GM23338 (cell line): Measurements from ENCODE around the gene S1PR3. TPM values are rescaled to one million over a fixed set of nuclear protein-coding genes. Genes with fewer than 3 reads are reported as not detected.

Experiments used
- ATAC-seq: fragments of 200-7000 bp; cut with Tn5 transposase; 3 replicates; pipeline ENCODE4 v1.9.1; 2020
- DNase-seq: peaks from one replicate; pipeline ENCODE4 v3.0.0-alpha.2; 2015; ENCODE audit warnings: low spot score
- H2AFZ ChIP-seq: fragments of 200-600 bp; sonication (generic); 2 replicates; pipeline ENCODE4 v1.8.0; 2016; ENCODE audit warnings: antibody characterized with exemption, mild to moderate bottlenecking, moderate library complexity
- H3F3A ChIP-seq: fragments of 200-600 bp; sonication (generic); replicated peaks from 2 replicates; pipeline ENCODE4 v1.8.0; 2017; ENCODE audit warnings: antibody characterized with exemption, mixed run types, low read depth
- H3K27ac ChIP-seq: fragments of 200-600 bp; sonication (generic); 2 replicates; pipeline ENCODE4 v1.6.1; 2016; ENCODE audit warnings: low read depth
- H3K27me3 ChIP-seq: fragments of 200-600 bp; sonication (generic); 2 replicates; pipeline ENCODE4 v1.8.0; 2016; ENCODE audit warnings: mild to moderate bottlenecking, mixed run types, moderate library complexity; ENCODE audit not compliant: insufficient read depth
- H3K36me3 ChIP-seq: fragments of 200-600 bp; sonication (generic); 2 replicates; pipeline ENCODE4 v1.8.0; 2016; ENCODE audit warnings: mild to moderate bottlenecking; ENCODE audit not compliant: insufficient read depth
- H3K4me1 ChIP-seq: fragments of 200-600 bp; sonication (generic); 2 replicates; pipeline ENCODE4 v1.8.0; 2016; ENCODE audit warnings: mild to moderate bottlenecking, moderate library complexity; ENCODE audit not compliant: insufficient read depth
- H3K4me2 ChIP-seq: fragments of 200-600 bp; sonication (generic); 2 replicates; pipeline ENCODE4 v1.7.1; 2017; ENCODE audit warnings: mixed run types
- H3K4me3 ChIP-seq: fragments of 200-600 bp; sonication (generic); 2 replicates; pipeline ENCODE4 v1.6.1; 2016; ENCODE audit warnings: mixed run types
- H3K79me2 ChIP-seq: fragments of 200-600 bp; sonication (generic); replicated peaks from 2 replicates; pipeline ENCODE4 v1.8.0; 2017; ENCODE audit warnings: mild to moderate bottlenecking; ENCODE audit not compliant: insufficient read depth
- H3K9me2 ChIP-seq: fragments of 200-600 bp; sonication (generic); 2 replicates; pipeline ENCODE4 v1.8.0; 2017; ENCODE audit not compliant: insufficient read depth
- H4K20me1 ChIP-seq: fragments of 200-600 bp; sonication (generic); replicated peaks from 2 replicates; pipeline ENCODE4 v1.8.0; 2017; ENCODE audit warnings: mild to moderate bottlenecking; ENCODE audit not compliant: insufficient read depth
- H3K27ac Mint-ChIP-seq: 2 replicates; pipeline ENCODE4 v1.8.0; 2020; ENCODE audit warnings: inconsistent platforms, mild to moderate bottlenecking, moderate library complexity, mixed read lengths
- H3K27me3 Mint-ChIP-seq: 3 replicates; pipeline ENCODE4 v1.8.0; 2022; ENCODE audit warnings: low read depth, mild to moderate bottlenecking, moderate library complexity, mixed read lengths, inconsistent platforms; ENCODE audit not compliant: insufficient read depth, poor library complexity
- H3K36me3 Mint-ChIP-seq: 3 replicates; pipeline ENCODE4 v1.8.0; 2021; ENCODE audit warnings: low read depth, mild to moderate bottlenecking, inconsistent platforms, moderate library complexity, mixed read lengths
- H3K4me1 Mint-ChIP-seq: 3 replicates; pipeline ENCODE4 v1.8.0; 2020; ENCODE audit warnings: mild to moderate bottlenecking, inconsistent platforms, mixed read lengths
- H3K4me3 Mint-ChIP-seq: 3 replicates; pipeline ENCODE4 v1.8.0; 2021; ENCODE audit warnings: moderate library complexity, mild to moderate bottlenecking, inconsistent platforms, mixed read lengths
- H3K9me3 Mint-ChIP-seq: 3 replicates; pipeline ENCODE4 v1.8.0; 2020; ENCODE audit warnings: moderate library complexity, mild to moderate bottlenecking, inconsistent platforms, mixed read lengths
- CREB1 ChIP-seq: fragments of 250-450 bp; sonication (Bioruptor Pico); IDR thresholded peaks from 2 replicates; pipeline ENCODE4 v1.5.0; 2020; ENCODE audit warnings: low read depth, mild to moderate bottlenecking, moderate library complexity
- CTCF ChIP-seq, 2 experiments: fragments of 200-600 bp in 1 of 2; sonication (generic) in 1 of 2; conservative IDR thresholded peaks; 2 replicates each; pipeline versions ENCODE4 v1.5.1 to v1.6.1; 2016 to 2017; ENCODE audit warnings: antibody characterized with exemption in 2 of 2, low read depth in 2 of 2, mild to moderate bottlenecking in 2 of 2, moderate library complexity in 1 of 2
- STAT1 ChIP-seq: IDR thresholded peaks from one replicate; pipeline ENCODE4 v1.6.1; 2016; ENCODE audit warnings: antibody characterized with exemption; ENCODE audit not compliant: unreplicated experiment
- ZNF462 ChIP-seq: fragments of 250-450 bp; sonication (Bioruptor Pico); IDR thresholded peaks from 2 replicates; pipeline ENCODE4 v1.5.0; 2020; ENCODE audit warnings: mild to moderate bottlenecking, moderate library complexity
- polyA plus RNA-seq: library from polyadenylated mRNA; unstranded; fragments of >200 nt; fragmentation: Nextera tagmentation; extraction: Ambion mirVana; gene quantifications from 2 replicates; pipeline ENCODE4 v1.2.1, GENCODE V29; 2016
- total RNA-seq: library from RNA; depleted of rRNA; stranded (reverse); fragments of >200 nt; shearing (Covaris generic); gene quantifications from 2 replicates; pipeline ENCODE4 v1.2.3, GENCODE V29; 2014

The S1PR3 gene
- total and polyA plus RNA-seq, 2 experiments from 2014 or later = 2.1 to 7.6 TPM

GRCh38 chr9:88996046-88996920, 5.0 kb downstream of the S1PR3 start:
- H3K79me2 ChIP-seq = peaks cover 17% of the 10 kb centered on the region
- H2AFZ ChIP-seq = no peak overlapping the region
- Mint-ChIP-seq H3K9me3 (no peaks in the 10 kb centered on the region), H3K4me3 (no peak overlapping the region), H3K27me3 (peaks cover 5% of the 10 kb centered on the region), H3K27ac (no peak overlapping the region), H3K4me1 (peaks cover 22% of the 10 kb centered on the region), H3K36me3 (no peaks in the 10 kb centered on the region)
- H4K20me1 ChIP-seq = peaks cover 4% of the 10 kb centered on the region; the same call in 1 of the 2 replicates
- peaks cover 10% of the 10 kb centered on the region; the same call in 1 of the 2 replicates for H3K27me3 ChIP-seq
- ATAC-seq (no peak), DNase-seq (no peak)
- H3K4me1 ChIP-seq = peaks cover 20% of the 10 kb centered on the region
- no peak for TF ChIP-seq CTCF (conservative IDR thresholded peaks at IDR 0.05; ENCODE audit: low read depth in 2 of 2)
- no peak for TF ChIP-seq CREB1 (CRISPR knock-in tag)
- TF ChIP-seq STAT1 = no peak
- no peak for TF ChIP-seq ZNF462
- H3F3A ChIP-seq = no peaks in the 10 kb centered on the region
- no peak overlapping the region for H3K27ac ChIP-seq
- no peak overlapping the region for H3K4me2 ChIP-seq
- H3K36me3 ChIP-seq = no peaks in the 10 kb centered on the region; the same call in none of the 2 replicates
- no peak overlapping the region for H3K4me3 ChIP-seq
- H3K9me2 ChIP-seq = no peaks in the 10 kb centered on the region
